ENCODE data around the gene PLOD2. TPM values are rescaled to one million over a fixed set of nuclear protein-coding genes. Genes with fewer than 3 reads are reported as not detected.

PLOD2 gene
- total and polyA plus RNA-seq, 2 donors (not counting 1 experiment from before 2014, with no cell fraction given) = not detected

DNA sequence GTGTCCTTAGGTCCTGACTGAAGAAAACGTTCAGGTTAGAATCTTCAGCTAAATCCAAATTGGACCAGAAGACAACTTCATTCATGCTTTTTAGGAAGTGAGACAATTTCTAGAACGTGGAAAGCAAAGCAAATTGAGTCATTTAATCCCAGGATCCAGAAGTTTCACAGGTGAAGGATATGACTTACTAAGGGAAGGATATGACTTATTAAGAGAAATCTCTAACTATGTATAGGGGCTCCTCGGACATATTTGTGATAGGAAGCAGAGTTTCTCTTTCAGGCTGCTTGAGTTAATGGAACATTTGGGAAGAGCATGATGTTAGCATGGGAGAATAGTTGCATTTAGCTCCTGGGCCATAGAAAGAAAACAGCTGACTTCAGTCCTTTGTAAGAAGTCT lies 16.1 kb upstream of the PLOD2 start:
- H3K27me3 Mint-ChIP-seq = peaks cover 9% of the 10 kb centered on the region
- ChIA-PET CTCF (interaction anchor here (0.9 kb wide), 1 partner anchor 12 kb away, joined by 5 read pairs; no protein-coding TSS in a partner anchor), POLR2A (no interaction called here)
- intact Hi-C loops (cut with micrococcal nuclease) = no loop called here
- H3K79me2 ChIP-seq (ENCODE audit: control insufficient read depth, insufficient read depth, low read length) = no peaks in the 10 kb centered on the region
- DNase-seq (no peak), ATAC-seq (ENCODE audit: low read depth) (no peak)
- H3K4me3 Mint-ChIP-seq = no peak overlapping the region
- H3K9me3 ChIP-seq (ENCODE audit: control extremely low read depth in 1 of 3, control insufficient read depth in 2 of 3, insufficient read depth in 1 of 3, low read length in 2 of 3) = no peaks in the 10 kb centered on the region
- TF ChIP-seq, protein P1, sequence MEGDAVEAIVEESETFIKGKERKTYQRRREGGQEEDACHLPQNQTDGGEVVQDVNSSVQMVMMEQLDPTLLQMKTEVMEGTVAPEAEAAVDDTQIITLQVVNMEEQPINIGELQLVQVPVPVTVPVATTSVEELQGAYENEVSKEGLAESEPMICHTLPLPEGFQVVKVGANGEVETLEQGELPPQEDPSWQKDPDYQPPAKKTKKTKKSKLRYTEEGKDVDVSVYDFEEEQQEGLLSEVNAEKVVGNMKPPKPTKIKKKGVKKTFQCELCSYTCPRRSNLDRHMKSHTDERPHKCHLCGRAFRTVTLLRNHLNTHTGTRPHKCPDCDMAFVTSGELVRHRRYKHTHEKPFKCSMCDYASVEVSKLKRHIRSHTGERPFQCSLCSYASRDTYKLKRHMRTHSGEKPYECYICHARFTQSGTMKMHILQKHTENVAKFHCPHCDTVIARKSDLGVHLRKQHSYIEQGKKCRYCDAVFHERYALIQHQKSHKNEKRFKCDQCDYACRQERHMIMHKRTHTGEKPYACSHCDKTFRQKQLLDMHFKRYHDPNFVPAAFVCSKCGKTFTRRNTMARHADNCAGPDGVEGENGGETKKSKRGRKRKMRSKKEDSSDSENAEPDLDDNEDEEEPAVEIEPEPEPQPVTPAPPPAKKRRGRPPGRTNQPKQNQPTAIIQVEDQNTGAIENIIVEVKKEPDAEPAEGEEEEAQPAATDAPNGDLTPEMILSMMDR (IDR thresholded peaks at IDR 0.05) = no peak
- no peak for TF ChIP-seq EZH2 (IDR thresholded peaks at IDR 0.05; ENCODE audit: borderline replicate concordance, insufficient read depth, low read depth, low read length, poor library complexity, severe bottlenecking)
- WGBS (ENCODE audit: insufficient coverage) = no CpG with 5 or more reads among the region's 3 CpGs
- no peaks in the 10 kb centered on the region for H3K4me1 Mint-ChIP-seq
- H3K4me2 ChIP-seq (replicated peaks; ENCODE audit: low read depth, low read length, poor library complexity, severe bottlenecking) = no peak overlapping the region
- H2AFZ ChIP-seq (ENCODE audit: insufficient read depth, low read depth, low read length, poor library complexity, severe bottlenecking) = no peak overlapping the region
- H3K27me3 ChIP-seq (replicated peaks in 1 of 4; ENCODE audit: control extremely low read depth in 1 of 4, control insufficient read depth in 3 of 4, insufficient read depth in 4 of 4, low read length in 3 of 4) = no peaks in the 10 kb centered on the region
- H3K4me1 ChIP-seq (ENCODE audit: control insufficient read depth in 2 of 2, insufficient read depth in 2 of 2, low read length in 2 of 2) = no peaks in the 10 kb centered on the region
- H3K9me3 Mint-ChIP-seq (ENCODE audit: insufficient read depth) = no peaks in the 10 kb centered on the region
- H3K27ac ChIP-seq (ENCODE audit: low read length in 2 of 2) = no peak overlapping the region
- H3K4me3 ChIP-seq (ENCODE audit: control extremely low read depth in 1 of 5, extremely low read depth in 1 of 5, insufficient read depth in 1 of 5, low read depth in 2 of 5, low read length in 4 of 5) = no peak overlapping the region
- H4K20me1 ChIP-seq (ENCODE audit: control insufficient read depth, insufficient read depth, low read length, poor library complexity, severe bottlenecking) = no peaks in the 10 kb centered on the region
- H3K36me3 ChIP-seq (replicated peaks in 1 of 2; ENCODE audit: control extremely low read depth in 1 of 2, control insufficient read depth in 1 of 2, extremely low read depth in 1 of 2, insufficient read depth in 2 of 2, low read length in 1 of 2) = no peaks in the 10 kb centered on the region
- H3K27ac Mint-ChIP-seq = no peak overlapping the region
- no peak overlapping the region for H3K9ac ChIP-seq (ENCODE audit: low read length)

DNA sequence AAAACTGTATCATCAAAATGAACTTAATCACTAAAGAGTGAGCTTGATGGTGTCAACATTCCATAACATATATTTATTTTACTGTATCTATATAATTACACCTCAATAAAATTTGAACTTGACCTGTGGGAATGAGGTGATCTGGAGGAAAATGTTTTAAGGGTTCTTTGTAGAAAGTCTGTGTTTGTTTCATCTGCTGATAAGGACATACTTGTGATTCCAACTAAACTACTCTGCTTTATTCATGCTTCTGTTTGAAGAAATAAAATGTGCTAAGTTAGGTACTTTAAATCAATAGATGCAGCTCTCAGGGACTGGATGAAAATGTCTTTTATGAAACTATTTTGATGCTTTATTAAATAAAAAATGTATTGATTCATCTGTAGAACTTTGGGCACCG lies 11.6 kb upstream of the PLOD2 start:
- ChIA-PET POLR2A (no interaction called here), CTCF (interaction anchor here (1.2 to 1.4 kb wide), 2 partner anchors 19 to 107 kb away, joined by 3 read pairs; no protein-coding TSS in a partner anchor)
- no peak overlapping the region for H3K9ac ChIP-seq (ENCODE audit: low read length)
- intact Hi-C loops (cut with micrococcal nuclease) = no loop called here
- H3K4me1 Mint-ChIP-seq = no peaks in the 10 kb centered on the region
- peaks cover 12% of the 10 kb centered on the region for H3K27me3 Mint-ChIP-seq
- H4K20me1 ChIP-seq (ENCODE audit: control insufficient read depth, insufficient read depth, low read length, poor library complexity, severe bottlenecking) = no peaks in the 10 kb centered on the region
- 100% methylated on average over 1 of the region's 1 CpG for WGBS (ENCODE audit: insufficient coverage)
- TF ChIP-seq, protein P1 (IDR thresholded peaks at IDR 0.05) = no peak
- H3K9me3 Mint-ChIP-seq (ENCODE audit: insufficient read depth) = peaks cover 3% of the 10 kb centered on the region
- H3K79me2 ChIP-seq (ENCODE audit: control insufficient read depth, insufficient read depth, low read length) = no peaks in the 10 kb centered on the region
- no peak overlapping the region for H3K4me3 Mint-ChIP-seq
- H3K27ac ChIP-seq (ENCODE audit: low read length in 2 of 2) = no peak overlapping the region
- H3K4me1 ChIP-seq (ENCODE audit: control insufficient read depth in 2 of 2, insufficient read depth in 2 of 2, low read length in 2 of 2) = no peaks in the 10 kb centered on the region
- no peaks in the 10 kb centered on the region for H3K36me3 ChIP-seq (replicated peaks in 1 of 2; ENCODE audit: control extremely low read depth in 1 of 2, control insufficient read depth in 1 of 2, extremely low read depth in 1 of 2, insufficient read depth in 2 of 2, low read length in 1 of 2)
- no peak for DNase-seq
- no peak overlapping the region for H2AFZ ChIP-seq (ENCODE audit: insufficient read depth, low read depth, low read length, poor library complexity, severe bottlenecking)
- no peak overlapping the region for H3K4me3 ChIP-seq (ENCODE audit: control extremely low read depth in 1 of 5, extremely low read depth in 1 of 5, insufficient read depth in 1 of 5, low read depth in 2 of 5, low read length in 4 of 5)
- no peak for ATAC-seq (ENCODE audit: low read depth)
- H3K9me3 ChIP-seq (ENCODE audit: control extremely low read depth in 1 of 3, control insufficient read depth in 2 of 3, insufficient read depth in 1 of 3, low read length in 2 of 3) = no peaks in the 10 kb centered on the region
- H3K27ac Mint-ChIP-seq = no peak overlapping the region
- H3K27me3 ChIP-seq (replicated peaks in 1 of 4; ENCODE audit: control extremely low read depth in 1 of 4, control insufficient read depth in 3 of 4, insufficient read depth in 4 of 4, low read length in 3 of 4) = no peaks in the 10 kb centered on the region
- no peak overlapping the region for H3K4me2 ChIP-seq (replicated peaks; ENCODE audit: low read depth, low read length, poor library complexity, severe bottlenecking)
